ENCODE data around the gene CCNI. TPM values are rescaled to one million over a fixed set of nuclear protein-coding genes. Genes with fewer than 3 reads are reported as not detected.
"Not testable (repeated sequence)": the region's sequence is repeated elsewhere in the genome, so short reads cannot be mapped to it uniquely, and the experiment has no call there.

CCNI gene
- total and polyA plus RNA-seq, 2 donors from 2014 or later, result 172 to 314 TPM

- no peaks in the 10 kb centered on the region for H3K9me3 ChIP-seq (ENCODE audit: control insufficient read depth in 2 of 3, insufficient read depth in 1 of 3, low read length in 3 of 3)
- intact Hi-C loops (cut with DNase I), result no loop called here
- TF ChIP-seq CTCF (IDR thresholded peaks at IDR 0.05; ENCODE audit: borderline replicate concordance, extremely low read depth, insufficient read depth), result no peak
- FAIRE-seq (no peak), DNase-seq (peak in 1 of 5 donors; percentile 21)
- H3K36me3 ChIP-seq (ENCODE audit: control insufficient read depth in 2 of 3, insufficient read depth in 3 of 3, low read length in 3 of 3), result no peaks in the 10 kb centered on the region
- H3K4me1 ChIP-seq (ENCODE audit: control insufficient read depth in 2 of 3, insufficient read depth in 2 of 3, low read depth in 1 of 3, low read length in 3 of 3), result no peaks in the 10 kb centered on the region
- no peaks in the 10 kb centered on the region for H3K27me3 ChIP-seq (ENCODE audit: control insufficient read depth, insufficient read depth, low read length)
- no peak overlapping the region for H3K4me3 ChIP-seq (ENCODE audit: low read length in 3 of 3)
- no peak overlapping the region for H3K9ac ChIP-seq (ENCODE audit: low read length in 3 of 3)
- no peak overlapping the region for H3K27ac ChIP-seq (ENCODE audit: low read depth in 2 of 2, low read length in 2 of 2)
Observed at GRCh38 chr4:77084019-77084639, 8.3 kb upstream of the CCNI start.

- Histone ChIP-seq H3K36me3 (ENCODE audit: control insufficient read depth in 2 of 3, insufficient read depth in 3 of 3, low read length in 3 of 3) (no peaks in the 10 kb centered on the region), H3K9me3 (ENCODE audit: control insufficient read depth in 2 of 3, insufficient read depth in 1 of 3, low read length in 3 of 3) (no peaks in the 10 kb centered on the region), H3K27ac (ENCODE audit: low read depth in 2 of 2, low read length in 2 of 2) (no peak overlapping the region), H3K4me1 (ENCODE audit: control insufficient read depth in 2 of 3, insufficient read depth in 2 of 3, low read depth in 1 of 3, low read length in 3 of 3) (no peaks in the 10 kb centered on the region), H3K9ac (ENCODE audit: low read length in 3 of 3) (no peak overlapping the region), H3K4me3 (ENCODE audit: low read length in 3 of 3) (no peak overlapping the region), H3K27me3 (ENCODE audit: control insufficient read depth, insufficient read depth, low read length) (no peaks in the 10 kb centered on the region)
- DNase-seq, result peak in 2 of 5 donors; percentile 32 to 33
- FAIRE-seq, result no peak
- intact Hi-C loops (cut with DNase I), result no loop called here
- TF ChIP-seq CTCF (IDR thresholded peaks at IDR 0.05; ENCODE audit: borderline replicate concordance, extremely low read depth, insufficient read depth), result no peak
Observed at GRCh38 chr4:77082886-77083608, 7.3 kb upstream of the CCNI start.

- H3K36me3 ChIP-seq (ENCODE audit: control insufficient read depth in 2 of 3, insufficient read depth in 3 of 3, low read length in 3 of 3); FAIRE-seq; H3K27me3 ChIP-seq (ENCODE audit: control insufficient read depth, insufficient read depth, low read length); intact Hi-C loops (cut with DNase I); H3K4me1 ChIP-seq (ENCODE audit: control insufficient read depth in 2 of 3, insufficient read depth in 2 of 3, low read depth in 1 of 3, low read length in 3 of 3); DNase-seq; H3K9ac ChIP-seq (ENCODE audit: low read length in 3 of 3); H3K27ac ChIP-seq (ENCODE audit: low read depth in 2 of 2, low read length in 2 of 2); H3K4me3 ChIP-seq (ENCODE audit: low read length in 3 of 3); H3K9me3 ChIP-seq (ENCODE audit: control insufficient read depth in 2 of 3, insufficient read depth in 1 of 3, low read length in 3 of 3): not testable (repeated sequence)
Observed at GRCh38 chr4:77080806-77081205, 5.0 kb upstream of the CCNI start.

- intact Hi-C loops (cut with DNase I), result no loop called here
- H3K9me3 ChIP-seq (ENCODE audit: control insufficient read depth in 2 of 3, insufficient read depth in 1 of 3, low read length in 3 of 3), result no peaks in the 10 kb centered on the region
- no peaks in the 10 kb centered on the region for H3K36me3 ChIP-seq (ENCODE audit: control insufficient read depth in 2 of 3, insufficient read depth in 3 of 3, low read length in 3 of 3)
- H3K9ac ChIP-seq (ENCODE audit: low read length in 3 of 3), result no peak overlapping the region
- H3K4me1 ChIP-seq (ENCODE audit: control insufficient read depth in 2 of 3, insufficient read depth in 2 of 3, low read depth in 1 of 3, low read length in 3 of 3), result no peaks in the 10 kb centered on the region
- H3K27me3 ChIP-seq (ENCODE audit: control insufficient read depth, insufficient read depth, low read length), result no peaks in the 10 kb centered on the region
- no peak overlapping the region for H3K27ac ChIP-seq (ENCODE audit: low read depth in 2 of 2, low read length in 2 of 2)
- H3K4me3 ChIP-seq (ENCODE audit: low read length in 3 of 3), result no peak overlapping the region
- DNase-seq (no peak), FAIRE-seq (no peak)
- TF ChIP-seq CTCF (IDR thresholded peaks at IDR 0.05; ENCODE audit: borderline replicate concordance, extremely low read depth, insufficient read depth), result no peak
Observed at GRCh38 chr4:77079281-77079680, 3.5 kb upstream of the CCNI start.
